Activated CD8-positive, alpha-beta memory T cell treated with anti-CD3 and anti-CD28 coated beads, Interleukin-2, amount 50 U/mL, for 24 hours (primary cell): ENCODE measurements around the gene SKP1.

Source experiments
- DNase-seq: peaks from one replicate; pipeline ENCODE4 v3.0.0-alpha.2; 2020; ENCODE audit errors: extremely low read depth

Gene SKP1

DNA sequence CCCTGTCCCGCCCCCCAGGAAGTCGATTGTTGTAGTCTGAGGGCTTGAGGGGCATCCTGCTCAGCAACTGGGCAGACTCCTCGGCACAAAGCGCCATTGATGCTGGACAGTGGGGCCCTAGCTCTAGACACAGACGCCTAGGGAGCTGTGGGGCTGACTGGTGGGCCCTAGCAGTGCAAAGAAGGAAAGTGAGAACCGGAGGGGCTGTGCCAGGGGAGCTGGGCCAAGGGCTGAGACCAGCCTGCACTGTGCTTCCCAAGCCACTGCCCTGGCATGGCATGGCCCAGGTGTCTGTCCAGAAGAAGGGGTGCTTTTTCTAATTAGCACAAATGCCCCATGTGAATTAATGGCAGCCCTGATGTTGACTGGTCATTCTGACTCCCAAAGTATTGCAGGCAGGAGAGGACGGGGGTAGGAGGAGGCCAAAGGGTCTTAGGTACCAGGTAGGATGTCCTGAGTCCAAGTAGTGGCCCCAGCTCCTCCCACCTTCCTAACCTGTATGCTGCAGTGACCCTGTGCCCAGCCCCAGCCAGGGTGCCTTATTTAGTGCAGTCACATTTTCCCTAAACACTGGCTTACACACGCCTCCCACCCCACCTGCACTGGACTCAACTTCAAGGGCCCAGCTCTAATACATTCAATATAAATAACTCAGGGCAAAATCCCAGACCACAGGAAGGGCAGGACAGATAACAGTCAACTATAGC lies 46.4 kb downstream of the SKP1 start:
- DNase-seq, result no peak

DNA sequence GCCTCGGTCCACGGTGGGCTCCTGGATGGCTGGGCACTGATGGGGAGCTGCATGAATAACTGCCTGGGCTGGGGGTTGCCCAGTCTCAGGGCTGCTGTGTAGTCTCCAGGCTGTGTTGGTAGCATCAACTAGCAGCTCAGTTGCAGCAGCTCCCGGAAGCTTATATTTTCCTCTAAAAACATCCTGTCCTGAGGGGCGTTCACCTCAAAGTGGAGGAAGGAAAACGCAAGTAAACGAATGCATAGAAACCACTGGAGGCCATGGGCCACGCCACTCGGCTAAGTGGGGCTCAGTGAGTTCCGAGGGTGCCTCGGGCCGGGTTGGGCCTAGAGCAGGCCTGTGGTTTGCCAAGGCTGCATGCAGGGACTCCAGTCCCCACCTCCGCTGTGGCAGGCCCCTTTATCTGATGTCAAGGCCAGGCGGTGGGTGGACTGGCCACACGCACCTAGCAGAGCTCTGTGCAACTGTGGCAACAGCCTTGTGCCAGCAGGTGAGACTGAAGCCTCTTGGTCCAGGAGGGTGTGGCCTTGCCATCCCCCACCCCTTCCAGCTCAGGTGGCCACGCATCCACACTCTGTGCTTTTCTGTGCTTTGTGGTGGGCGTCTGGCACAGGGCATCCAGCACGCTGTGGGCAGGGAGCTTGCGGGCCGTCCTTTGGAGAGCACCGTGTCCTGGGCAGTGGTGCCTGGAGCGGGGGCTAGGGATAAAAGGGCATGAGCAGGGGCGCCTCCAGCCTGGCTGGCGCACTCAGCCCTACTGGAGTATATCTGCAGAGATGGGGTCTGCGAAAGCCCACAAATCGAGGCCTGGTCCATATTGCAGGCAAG lies 47.1 kb downstream of the SKP1 start:
- DNase-seq, result no peak

DNA sequence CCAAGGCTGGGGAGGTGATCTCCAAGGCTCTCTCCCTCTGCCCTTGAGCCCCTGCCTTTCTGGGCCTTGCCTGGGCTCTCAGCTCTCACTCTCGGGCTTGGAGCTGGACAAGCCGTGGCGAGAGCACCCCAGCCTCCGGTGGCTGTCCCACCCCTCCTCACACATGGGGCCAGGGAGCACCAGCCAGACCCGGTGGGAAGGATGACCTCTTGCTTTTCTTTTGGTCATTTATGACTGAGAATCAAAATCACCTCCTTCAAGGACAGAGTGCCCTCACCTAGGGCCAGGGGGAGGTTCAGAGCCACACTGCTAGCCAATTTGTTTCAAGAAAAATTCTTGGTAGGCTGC lies 48.1 kb downstream of the SKP1 start:
- DNase-seq, result no peak

DNA sequence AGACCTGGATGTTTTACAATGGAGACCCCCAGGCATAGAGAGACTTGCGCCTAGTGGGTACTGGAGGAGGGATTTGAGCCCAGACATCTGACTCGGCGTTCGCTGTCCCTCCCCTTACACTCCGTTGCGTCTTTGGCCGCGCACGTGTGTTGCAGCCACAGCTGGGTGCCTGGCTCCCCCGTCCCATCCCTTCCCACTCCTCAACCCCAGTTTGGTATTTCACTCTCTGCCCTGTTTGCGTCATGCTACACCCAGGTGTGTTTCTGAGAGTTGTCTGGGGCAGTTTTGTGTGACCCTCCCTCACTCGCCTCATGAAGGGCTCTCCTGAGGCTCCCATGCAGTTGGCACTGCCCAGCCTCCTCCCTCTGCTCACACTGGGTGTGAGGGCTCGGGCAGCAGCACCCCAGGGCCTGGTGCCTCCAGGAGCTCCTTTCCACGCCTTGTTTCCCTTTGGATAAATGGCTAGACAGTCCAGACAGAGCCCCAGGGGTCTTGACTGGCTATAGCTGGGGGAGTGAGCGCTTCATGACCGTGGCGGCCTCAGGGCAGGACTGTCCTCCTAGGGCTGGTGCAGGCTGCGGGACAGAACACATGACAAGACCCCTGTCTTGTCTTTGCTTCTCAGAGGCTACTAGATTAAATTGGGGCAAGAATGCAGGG lies 48.6 kb downstream of the SKP1 start:
- no peak for DNase-seq

DNA sequence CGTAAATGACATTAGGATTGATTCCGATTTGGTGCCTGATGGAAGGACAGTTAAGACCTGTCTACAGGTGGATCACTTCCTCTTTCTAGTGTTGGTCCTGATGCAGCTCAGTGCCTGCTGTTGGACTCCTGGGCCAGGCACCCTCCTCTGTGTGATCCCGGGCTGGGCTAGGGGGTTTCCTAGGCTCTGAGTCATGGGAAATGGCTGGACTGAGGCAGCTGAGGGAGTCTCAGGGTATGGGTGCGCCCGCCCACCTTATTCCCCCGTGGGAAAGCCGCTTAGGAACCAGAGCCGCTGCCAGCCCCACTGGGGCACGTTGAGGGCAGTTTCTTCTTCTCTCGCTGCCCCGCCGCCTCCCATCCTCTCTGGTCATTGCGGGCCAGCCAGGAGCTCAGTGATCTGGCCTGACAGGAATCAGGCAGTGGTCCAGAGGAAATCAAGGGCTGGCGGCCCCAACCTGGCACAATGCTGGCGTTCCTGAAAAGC lies 49.3 kb downstream of the SKP1 start:
- no peak for DNase-seq

DNA sequence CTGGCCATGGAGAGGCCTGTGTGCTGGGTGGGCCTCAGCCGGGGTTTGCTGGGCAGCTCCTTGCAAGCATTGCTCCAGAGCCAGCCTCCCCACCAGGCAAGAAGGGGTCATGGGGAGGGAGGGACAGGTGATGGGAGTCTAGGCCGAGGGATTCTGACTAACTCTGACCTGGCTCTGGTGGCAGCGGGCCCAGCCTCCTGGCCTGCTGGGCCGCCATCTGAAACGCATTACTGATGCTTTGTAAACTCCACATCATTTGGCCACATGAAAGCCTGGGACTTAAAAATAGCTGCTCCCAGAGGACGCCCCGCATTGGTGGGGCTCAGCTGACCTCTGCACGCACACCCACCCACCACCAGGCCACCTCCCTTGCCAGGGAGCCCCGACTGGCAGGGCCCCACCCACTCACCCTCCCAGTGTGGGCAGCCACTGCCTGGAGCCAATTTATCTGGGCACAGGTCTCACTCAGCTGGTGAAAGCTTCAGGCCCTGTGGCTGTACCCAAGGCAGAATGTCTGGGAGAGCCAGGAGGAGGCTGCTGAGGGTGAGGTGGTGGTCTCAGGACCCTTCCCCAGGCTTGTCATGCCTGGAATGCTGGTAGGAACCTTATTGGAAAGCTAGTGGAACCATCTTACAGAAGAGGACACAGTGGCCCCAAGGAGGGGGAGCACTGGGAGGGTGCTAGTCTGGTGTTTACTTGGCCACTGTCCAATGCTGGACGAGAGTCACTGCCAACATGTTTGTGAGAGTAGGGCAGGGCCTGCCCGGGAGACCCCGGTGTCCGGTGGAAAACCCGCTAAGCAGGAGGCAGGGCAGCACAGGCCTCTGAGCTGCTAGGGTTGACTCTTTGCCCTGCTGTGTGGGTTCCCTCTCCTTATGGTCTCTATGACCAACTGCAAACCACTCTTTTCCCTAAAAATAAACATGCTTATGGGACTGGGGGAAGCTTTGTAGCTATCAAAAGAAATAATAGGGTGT lies 51.4 kb downstream of the SKP1 start:
- DNase-seq, result no peak

DNA sequence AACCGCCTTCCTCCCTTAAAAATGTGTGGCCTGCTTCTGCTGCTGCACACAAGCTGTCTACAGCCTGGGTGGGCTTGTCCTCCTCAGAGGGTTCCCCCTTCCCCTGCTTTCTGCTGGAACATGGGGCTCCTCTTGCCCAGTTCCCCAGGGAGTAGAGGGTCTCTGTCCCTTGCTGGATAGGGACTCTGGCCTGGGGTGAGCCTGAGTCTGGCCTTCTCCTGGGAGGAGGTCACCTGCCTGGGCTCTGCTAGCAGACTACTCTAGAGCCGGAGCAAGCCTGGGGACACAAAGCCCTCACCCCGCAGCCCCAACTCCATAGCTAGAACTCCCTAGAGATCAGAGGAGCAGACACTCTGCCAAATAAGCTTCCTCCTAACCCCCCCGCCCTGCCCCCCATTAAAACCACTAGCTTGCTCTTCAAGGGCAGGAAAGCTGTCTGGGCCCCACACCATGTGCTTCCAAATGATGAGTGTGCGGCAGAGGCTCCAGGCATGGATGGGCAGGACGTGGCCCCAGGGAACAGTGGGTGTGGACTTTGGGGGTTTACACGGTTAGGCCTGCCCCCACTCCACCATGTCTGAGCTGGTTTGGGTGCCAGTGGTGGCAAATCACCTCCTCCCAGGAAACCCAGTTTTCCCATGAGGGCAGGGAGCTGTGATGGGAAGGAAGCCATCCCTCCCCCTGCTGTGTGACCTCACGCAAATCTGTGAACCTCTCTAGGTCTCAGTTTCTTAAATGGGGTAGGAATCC lies 52.3 kb downstream of the SKP1 start:
- DNase-seq, result no peak

DNA sequence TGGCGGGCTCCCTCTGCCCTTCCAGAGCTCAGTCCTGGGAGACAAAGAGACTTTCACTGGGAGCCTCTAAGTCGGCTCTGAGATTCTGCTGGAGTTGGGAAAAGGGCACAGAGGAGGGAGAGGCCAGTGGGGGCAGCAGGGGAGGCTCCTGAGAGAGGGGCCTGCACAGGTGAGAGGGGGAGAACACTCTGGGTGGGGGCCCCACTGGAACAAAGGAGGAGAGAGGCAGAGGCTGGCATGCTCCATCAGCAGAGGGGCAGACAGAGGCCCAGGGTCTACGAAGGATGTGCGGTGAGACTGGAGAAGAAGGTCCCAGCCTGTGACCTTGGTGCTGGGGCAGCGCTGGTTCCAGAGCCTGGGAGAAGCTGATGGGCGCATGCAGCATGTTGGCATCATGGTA lies 53.4 kb downstream of the SKP1 start:
- no peak for DNase-seq

DNA sequence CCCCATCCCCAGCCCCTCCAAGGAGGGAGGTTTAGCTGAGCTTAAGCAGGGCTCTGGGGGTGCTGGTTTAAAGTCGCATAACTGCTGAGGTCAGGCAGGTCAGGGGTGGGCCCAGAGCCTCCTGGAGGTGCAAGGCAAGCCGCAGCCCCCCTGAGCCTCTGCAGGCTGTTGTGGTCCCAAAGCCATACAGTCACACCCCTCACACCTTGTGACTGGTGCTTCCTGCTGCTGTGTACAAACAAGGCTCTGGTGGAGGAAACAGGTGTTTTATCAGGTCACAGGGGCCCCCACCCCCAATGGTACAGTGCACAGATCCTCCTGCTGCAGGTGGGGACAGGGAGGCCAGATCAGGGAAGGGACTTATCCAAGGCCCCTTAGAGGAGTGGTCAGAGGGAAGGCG lies 54.2 kb downstream of the SKP1 start:
- DNase-seq, result no peak

DNA sequence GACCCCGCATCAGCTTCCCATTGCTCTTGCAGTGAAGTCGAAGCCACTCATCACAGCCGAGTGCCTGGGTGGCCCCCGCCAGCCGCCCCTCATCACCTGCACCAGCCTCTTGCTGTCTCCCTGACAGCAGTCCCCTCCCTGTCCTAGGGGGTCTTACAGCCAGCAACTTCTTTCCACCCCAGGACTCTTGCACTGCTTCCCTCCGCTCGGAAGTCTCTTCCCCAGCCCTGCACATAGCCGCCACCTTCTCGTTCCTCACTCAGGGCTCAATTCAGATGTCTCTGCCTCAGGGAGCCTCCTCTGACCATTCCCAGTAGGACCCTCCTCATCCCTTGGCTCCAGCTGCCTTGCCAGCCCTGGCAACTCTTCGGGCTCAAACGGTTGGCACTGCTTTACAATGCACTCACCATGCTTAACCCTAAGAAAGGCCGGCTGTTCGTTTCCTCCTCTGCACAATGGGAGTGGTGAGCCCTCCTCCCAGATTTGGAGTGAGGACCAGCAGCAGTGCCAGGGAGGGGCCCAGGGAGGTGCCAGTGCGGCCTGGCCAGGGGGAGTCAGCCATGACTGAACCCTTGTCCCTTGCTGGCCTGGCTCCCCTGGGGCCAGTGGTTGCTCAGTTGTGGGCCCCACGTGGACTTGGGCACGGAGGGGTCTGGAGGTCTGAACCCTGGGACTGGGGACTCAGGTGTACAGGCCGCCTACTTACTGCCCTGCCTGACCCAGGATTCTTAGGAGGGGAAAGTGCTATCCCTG lies 56.2 kb downstream of the SKP1 start:
- no peak for DNase-seq

DNA sequence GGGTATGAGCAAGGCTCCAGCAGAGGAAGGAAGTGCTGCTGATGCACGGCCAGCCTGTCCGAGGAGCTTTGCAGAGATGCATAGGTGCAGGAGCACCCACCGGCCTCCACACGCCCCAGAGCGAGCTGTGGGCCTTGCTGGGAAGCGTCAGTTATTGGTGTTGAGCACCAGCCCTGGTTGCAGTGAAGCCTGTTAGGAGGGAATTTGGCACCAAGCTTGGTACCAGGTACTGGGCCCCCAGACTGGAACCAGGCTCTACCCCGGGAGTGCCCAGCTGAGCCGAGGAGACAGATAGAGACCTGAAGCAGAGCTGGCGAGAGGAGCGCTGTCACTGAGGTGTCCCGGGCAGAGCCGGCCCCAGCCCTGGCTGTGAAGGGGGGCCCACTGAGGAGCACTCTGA lies 57.0 kb downstream of the SKP1 start:
- DNase-seq, result no peak

DNA sequence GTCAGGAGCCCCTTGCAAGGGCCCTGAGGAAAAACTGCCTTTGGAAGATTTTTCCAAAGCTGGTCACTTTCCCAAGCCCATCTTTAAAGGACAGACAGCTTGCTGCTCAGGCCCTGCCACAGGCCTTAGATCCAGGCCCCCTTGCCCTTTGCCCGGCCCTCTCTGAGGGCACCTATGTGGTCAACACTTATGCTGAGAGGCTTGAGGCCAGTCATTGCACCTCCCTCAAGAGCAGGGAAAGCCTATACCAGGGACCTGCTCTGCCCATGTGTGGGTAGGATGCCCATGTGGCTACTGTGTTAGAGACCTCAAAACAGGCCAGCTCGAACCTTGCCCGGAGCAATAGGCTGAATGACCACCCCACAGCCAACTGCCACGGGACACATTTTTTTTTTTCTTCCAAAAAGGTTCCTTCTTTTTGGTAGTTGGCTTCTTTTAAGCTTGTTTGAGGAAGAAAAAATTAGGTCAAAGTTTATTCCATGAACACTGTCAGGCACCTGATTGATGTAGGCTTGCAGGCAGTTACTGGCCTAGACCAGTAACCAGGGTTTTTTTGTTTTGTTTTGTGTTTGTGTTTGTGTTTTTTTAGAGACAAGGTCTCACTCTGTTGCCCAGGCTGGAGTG lies 58.4 kb downstream of the SKP1 start:
- no peak for DNase-seq

DNA sequence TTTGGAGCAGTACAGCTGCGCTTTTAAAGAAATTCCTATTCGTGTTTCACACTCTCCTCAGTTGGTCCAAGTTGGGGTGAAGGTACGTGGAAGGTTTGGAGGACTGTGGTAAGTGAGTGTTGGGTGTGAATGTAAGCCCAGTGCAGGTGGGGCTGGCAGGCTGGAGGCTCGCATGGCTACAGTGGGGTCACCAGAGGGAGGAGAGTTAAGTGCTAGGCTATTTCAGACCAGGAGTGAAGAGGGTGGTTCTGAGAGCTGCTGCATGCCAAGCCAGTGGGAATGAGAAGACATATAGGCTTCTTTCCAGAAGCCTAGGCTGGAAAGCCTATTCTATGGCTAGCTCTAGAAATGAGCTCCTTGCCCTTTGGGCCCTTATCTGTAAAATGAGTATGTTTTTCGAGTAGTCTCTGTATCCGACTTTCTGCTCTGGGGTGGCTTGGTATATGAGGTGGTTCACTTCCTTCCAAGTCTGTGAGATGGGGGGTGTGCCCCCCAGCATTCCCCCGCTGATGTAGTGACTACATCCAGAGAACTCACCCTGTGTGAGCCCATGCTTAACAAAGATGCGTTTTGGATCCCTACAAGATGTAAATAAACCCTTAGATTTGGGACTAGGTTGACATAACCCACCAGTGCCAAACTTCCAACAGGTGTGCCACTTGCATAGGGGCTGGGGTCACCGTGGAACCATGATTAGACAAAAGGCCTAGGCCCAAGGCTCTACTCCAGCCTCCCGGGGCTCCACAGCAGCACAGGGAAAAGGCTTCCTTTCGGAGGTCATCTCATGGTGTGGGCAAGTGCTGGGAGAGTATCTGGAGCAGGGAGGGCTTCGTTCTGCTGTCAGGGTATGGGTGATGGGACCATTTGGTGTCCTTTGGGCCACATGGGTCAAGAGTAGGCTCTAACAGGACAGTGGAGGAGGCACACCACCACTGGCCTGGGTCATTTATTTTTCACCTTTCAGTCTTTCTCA lies 59.7 kb downstream of the SKP1 start:
- no peak for DNase-seq

DNA sequence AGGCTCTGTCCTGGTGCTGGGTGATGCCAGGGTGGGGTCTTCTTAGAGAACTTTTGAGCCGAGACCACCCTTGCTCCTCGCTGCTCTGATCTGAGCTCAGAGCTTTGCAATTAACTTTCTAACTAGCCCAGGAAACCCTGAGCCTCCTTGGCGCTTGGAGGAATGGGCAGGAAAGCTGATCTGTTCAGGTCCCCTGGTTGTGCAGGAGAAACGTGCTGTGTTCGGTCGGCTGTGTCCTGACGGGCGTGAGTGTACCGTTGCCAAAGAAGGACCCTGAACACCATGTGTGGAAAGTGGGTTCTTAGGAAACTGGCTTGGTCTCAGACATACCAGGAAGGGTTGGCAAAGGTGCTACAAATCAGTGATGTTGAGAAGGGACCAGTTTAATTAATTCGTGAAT lies 60.5 kb downstream of the SKP1 start:
- no peak for DNase-seq

DNA sequence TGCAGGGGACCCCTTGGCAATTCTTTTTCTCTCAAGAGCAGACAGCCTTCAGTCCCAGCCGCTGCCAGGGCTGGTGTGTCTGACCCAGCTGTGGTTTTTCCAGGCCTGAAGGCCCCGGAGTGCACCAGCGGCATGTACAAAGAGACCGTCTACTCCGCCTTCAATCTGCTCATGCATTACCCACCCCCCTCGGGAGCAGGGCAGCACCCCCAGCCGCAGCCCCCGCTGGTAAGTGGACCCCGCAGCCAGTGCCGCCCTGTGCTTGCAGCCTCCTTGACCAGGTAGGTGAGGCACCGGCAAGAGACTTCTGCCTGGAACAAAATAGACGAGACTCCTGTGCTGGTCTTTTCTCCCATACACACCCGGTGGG lies 61.0 kb downstream of the SKP1 start:
- DNase-seq, result no peak

DNA sequence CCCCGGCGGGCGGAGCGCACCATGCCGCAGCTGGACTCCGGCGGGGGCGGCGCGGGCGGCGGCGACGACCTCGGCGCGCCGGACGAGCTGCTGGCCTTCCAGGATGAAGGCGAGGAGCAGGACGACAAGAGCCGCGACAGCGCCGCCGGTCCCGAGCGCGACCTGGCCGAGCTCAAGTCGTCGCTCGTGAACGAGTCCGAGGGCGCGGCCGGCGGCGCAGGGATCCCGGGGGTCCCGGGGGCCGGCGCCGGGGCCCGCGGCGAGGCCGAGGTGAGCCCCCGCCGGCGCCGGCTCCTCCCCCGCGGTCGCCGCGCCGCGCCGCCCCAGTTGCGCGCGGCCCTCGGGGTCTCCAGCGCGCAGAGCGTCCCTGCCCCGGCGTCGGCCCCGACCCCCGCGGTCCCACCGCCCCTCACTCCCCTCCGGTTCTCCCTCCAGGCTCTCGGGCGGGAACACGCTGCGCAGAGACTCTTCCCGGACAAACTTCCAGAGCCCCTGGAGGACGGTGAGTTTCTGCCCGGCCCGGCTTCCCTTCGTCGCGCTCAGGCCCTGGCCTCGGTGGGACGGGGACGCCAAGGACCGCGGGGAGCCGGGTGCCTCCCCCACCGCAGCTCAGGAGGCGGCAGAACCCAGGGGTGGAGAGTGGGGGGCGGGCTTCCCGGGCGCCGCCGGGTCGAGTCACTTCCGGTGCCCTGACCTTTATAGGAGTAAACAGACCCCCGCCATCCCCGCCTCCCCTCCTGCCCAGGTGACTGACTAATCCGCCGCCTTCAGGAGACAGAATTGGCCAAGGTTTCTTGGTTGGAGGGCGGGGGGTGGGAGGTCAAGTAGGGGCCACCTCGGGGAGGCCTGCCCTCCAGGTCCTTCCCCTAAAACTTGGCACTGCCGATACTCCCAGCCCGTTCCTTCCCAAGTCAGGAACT lies 61.6 kb downstream of the SKP1 start:
- no peak for DNase-seq
